ENCODE measurements around the gene CEP128. TPM values are rescaled to one million over a fixed set of nuclear protein-coding genes. Genes with fewer than 3 reads are reported as not detected.

CEP128 gene
- total RNA-seq, 4 donors from 2014 or later: 3.8 to 12.0 (median 6.0) TPM

DNA sequence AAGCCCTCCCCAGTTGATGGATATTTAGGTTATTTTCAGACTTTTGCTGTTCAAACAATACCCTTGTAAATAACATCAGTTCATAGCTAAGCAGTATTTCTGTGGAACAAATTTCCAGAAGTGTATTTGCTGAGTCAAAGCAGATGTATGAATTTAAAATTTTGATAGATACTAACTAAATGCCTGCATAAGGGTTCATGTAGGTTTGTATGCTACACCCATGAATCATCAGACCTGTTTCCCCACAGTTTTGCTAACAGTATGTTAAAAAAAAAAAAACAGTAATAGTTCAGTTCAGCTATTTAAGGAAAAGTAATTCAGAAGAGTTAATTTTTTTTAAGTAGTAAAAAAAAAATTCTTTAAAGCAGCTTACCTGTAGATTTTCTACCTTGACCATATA lies 494.1 kb downstream of the CEP128 start:
- Histone ChIP-seq H3K27ac (no peak overlapping the region), H3K9me3 (peaks cover 0 to 6% (median 0%) of the 10 kb centered on the region in 3 donors), H3K36me3 (no peaks in the 10 kb centered on the region), H3K4me1 (peaks cover 0 to 17% (median 0%) of the 10 kb centered on the region in 3 donors), H3K27me3 (no peaks in the 10 kb centered on the region), H3K4me3 (no peak overlapping the region)
- no peak for ATAC-seq
- no peak for TF ChIP-seq POLR2A (IDR thresholded peaks at IDR 0.05)
- no peak for TF ChIP-seq POLR2AphosphoS5 (IDR thresholded peaks at IDR 0.05)
- TF ChIP-seq CTCF (IDR thresholded peaks at IDR 0.05): no peak
- TF ChIP-seq EP300 (IDR thresholded peaks at IDR 0.05): no peak

Small RNAs within 50 kb of the gene (small RNA-seq; reads per million reads assigned to genes)
- gene AC022404.1: 0 reads per million in 4 donors

Other genes with a start within 250 kb of the CEP128 start
- gene TSHR, start 13.9 kb upstream of the CEP128 start, total RNA-seq: under 1 TPM in 1 of 4 donors, not detected in 3; 0.08 TPM

Measured in gastroesophageal sphincter (tissue), 4 donors.